Epithelial cell of proximal tubule (primary cell): ENCODE data around the gene RNF220. TPM values are rescaled to one million over a fixed set of nuclear protein-coding genes. Genes with fewer than 3 reads are reported as not detected.

Experiments used
- DNase-seq: peaks from one replicate; pipeline ENCODE4 v3.0.0-alpha.2; 2011; ENCODE audit warnings: low read depth
- H3K4me3 ChIP-seq: 2 replicates; pipeline ENCODE4 v1.5.1; 2011; ENCODE audit warnings: low read depth, mild to moderate bottlenecking, low read length
- CTCF ChIP-seq: conservative IDR thresholded peaks from 2 replicates; pipeline ENCODE4 v1.5.1; 2012; ENCODE audit warnings: low read depth, mild to moderate bottlenecking, low read length
- total RNA-seq: library from RNA; depleted of rRNA; stranded (reverse); fragments of >200 nt; gene quantifications from 2 replicates; pipeline ENCODE4 v1.2.3, GENCODE V29; 2015

The RNF220 gene
- total RNA-seq, 1 donor from 2014 or later: 152 TPM

- no peak overlapping the region for H3K4me3 ChIP-seq
- no peak for TF ChIP-seq CTCF
- no peak for DNase-seq
Observed at GRCh38 chr1:44585315-44585920, 180.4 kb downstream of the RNF220 start.

- TF ChIP-seq CTCF: no peak
- H3K4me3 ChIP-seq: no peak overlapping the region
- no peak for DNase-seq
Observed at GRCh38 chr1:44587796-44588460, 182.9 kb downstream of the RNF220 start.

DNA sequence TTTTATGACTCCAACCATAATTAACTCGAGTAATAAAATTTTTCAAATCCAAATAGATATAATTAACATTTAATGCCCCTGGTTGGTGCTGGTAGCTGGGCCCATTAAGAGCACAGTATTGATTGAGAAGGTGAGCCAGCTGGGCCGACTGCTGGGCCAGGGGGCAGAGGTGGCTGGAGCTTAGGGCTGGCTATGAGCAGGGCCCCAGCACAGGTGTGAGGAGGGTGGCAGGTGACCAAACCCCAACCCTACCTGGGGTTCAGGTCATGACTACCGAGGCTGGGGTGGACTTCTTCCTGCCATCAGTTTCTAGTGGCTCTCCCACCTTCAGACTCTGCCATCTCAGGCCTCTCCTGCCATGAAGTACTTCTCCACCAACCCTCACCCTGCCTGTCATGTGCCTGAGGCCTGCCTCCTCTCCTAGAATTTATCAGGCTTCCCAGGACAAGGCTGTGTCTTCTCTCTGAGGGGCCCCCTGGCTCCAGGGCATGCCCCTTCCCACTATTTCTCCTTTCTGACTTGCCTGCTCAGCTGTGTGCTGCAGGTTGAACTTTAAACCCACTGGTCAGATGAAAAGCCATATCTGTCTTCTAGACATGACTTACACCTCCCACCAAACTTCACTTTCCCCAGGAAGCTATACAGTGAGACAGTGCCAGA is 183.6 kb downstream of the RNF220 start:
- no peak overlapping the region for H3K4me3 ChIP-seq
- DNase-seq: no peak
- no peak for TF ChIP-seq CTCF

GRCh38 chr1:44590475-44590874 is 185.4 kb downstream of the RNF220 start:
- no peak for DNase-seq
- no peak for TF ChIP-seq CTCF
- H3K4me3 ChIP-seq: no peak overlapping the region

GRCh38 chr1:44591381-44591780 is 186.3 kb downstream of the RNF220 start:
- TF ChIP-seq CTCF: no peak
- no peak overlapping the region for H3K4me3 ChIP-seq
- no peak for DNase-seq

DNA sequence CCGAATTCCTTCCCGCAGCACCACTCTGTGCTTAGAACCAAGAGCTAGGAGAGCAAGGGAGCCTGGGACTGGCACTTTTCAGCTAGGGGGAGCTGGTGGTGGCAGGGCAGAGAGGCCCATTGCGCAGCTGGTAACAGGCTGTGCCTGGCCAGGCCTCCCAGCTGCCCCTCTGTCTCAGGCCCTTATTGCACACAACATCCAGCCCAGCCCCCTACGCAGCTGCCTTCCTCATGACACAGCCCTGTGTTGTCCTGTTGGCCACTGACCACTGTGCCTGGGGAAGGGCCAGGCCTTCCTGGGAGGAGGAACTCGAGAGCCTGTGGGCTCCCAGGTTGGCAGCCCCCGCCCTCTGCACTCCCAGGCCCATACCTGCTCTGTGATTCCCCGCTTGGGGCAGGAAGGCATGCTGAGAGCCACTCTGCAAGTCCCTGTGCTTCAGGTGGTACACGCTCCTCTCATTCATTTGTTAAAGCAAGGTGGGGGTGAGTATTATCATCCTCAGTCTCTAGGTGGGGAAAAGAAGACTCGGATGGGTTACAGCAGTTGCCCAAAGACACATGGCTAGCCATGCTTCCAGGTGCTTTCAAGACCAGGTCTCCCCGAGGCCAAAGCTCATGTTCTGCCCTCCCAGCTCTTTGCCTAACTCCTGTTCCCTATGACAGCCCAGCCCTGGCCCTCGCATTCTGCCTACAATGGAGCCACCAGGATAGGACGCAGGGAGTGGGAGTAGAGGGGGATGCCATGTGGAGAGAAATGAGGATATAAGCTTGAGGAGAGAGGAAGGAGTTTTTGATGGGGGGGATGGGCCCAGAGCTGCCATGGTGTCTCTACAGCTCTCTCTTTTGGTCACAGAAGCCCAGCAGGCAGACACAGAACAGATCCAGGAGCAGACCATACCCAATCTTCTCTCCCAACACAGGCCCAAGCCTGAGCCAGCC is 187.4 kb downstream of the RNF220 start:
- no peak for DNase-seq
- no peak overlapping the region for H3K4me3 ChIP-seq
- no peak for TF ChIP-seq CTCF
